Dendritic cell treated with granulocyte-macrophage colony-stimulating factor and Interleukin-4, amounts not matched to agents 40 ng/mL and 50 ng/mL, for 4 days (primary cell): ENCODE measurements around the gene LAT.

Experiments
- H3K27ac Mint-ChIP-seq: one replicate; pipeline ENCODE4 v1.8.0; 2022; ENCODE audit warnings: mild to moderate bottlenecking, mixed read lengths
- H3K27me3 Mint-ChIP-seq: one replicate; pipeline ENCODE4 v1.8.0; 2022; ENCODE audit warnings: mild to moderate bottlenecking, mixed read lengths
- H3K36me3 Mint-ChIP-seq: one replicate; pipeline ENCODE4 v1.8.0; 2022; ENCODE audit warnings: low read depth, mixed read lengths
- H3K4me1 Mint-ChIP-seq: one replicate; pipeline ENCODE4 v1.8.0; 2022; ENCODE audit warnings: low read depth, mixed read lengths
- H3K4me3 Mint-ChIP-seq: one replicate; pipeline ENCODE4 v1.8.0; 2022; ENCODE audit warnings: mild to moderate bottlenecking, moderate library complexity, mixed read lengths
- H3K9me3 Mint-ChIP-seq: one replicate; pipeline ENCODE4 v1.8.0; 2022; ENCODE audit warnings: mixed read lengths
- intact Hi-C: fragments of 100-400 bp; cut with micrococcal nuclease; formaldehyde crosslinking; loops from one replicate; pipeline ENCODE4 v1.15.0; 2022

Gene LAT

GRCh38 chr16:29029168-29029994 lies 44.5 kb downstream of the LAT start:
- no peak overlapping the region for H3K4me3 Mint-ChIP-seq
- intact Hi-C loops, result no loop called here
- no peaks in the 10 kb centered on the region for H3K36me3 Mint-ChIP-seq
- peaks cover 14% of the 10 kb centered on the region for H3K4me1 Mint-ChIP-seq
- H3K27ac Mint-ChIP-seq, result no peak overlapping the region
- peaks cover 13% of the 10 kb centered on the region for H3K27me3 Mint-ChIP-seq
- H3K9me3 Mint-ChIP-seq, result no peaks in the 10 kb centered on the region

GRCh38 chr16:29030086-29030840 lies 45.4 kb downstream of the LAT start:
- Mint-ChIP-seq H3K9me3 (no peaks in the 10 kb centered on the region), H3K27me3 (peaks cover 11% of the 10 kb centered on the region), H3K4me3 (no peak overlapping the region), H3K27ac (no peak overlapping the region), H3K4me1 (peaks cover 14% of the 10 kb centered on the region), H3K36me3 (no peaks in the 10 kb centered on the region)
- intact Hi-C loops, result no loop called here
